PC-9 (cell line): ENCODE results near the gene NBPF3. TPM values are rescaled to one million over a fixed set of nuclear protein-coding genes. Genes with fewer than 3 reads are reported as not detected.
"Not testable (repeated sequence)": the region's sequence is repeated elsewhere in the genome, so short reads cannot be mapped to it uniquely, and the experiment has no call there.

Source experiments
- BruUV-seq: library from RNA; stranded (reverse); fragments of 400-500 nt; replicated peaks from 2 replicates; lab custom pipeline; 2021; lab: Mats Ljungman, UMichigan
- CTCF ChIA-PET: fragments of 300-600 bp; sonication (Branson Sonifier 250); formaldehyde crosslinking; loops from one replicate; lab custom pipeline; 2022; ENCODE audit warnings: antibody characterized with exemption; lab: Charles Lee
- POLR2A ChIA-PET: fragments of 300-600 bp; sonication (Branson Sonifier 250); formaldehyde crosslinking; loops from one replicate; lab custom pipeline; 2022; ENCODE audit warnings: antibody characterized with exemption; ENCODE audit not compliant: unreplicated experiment; lab: Charles Lee
- DNase-seq, 2 experiments: peaks; one replicate each; pipeline versions ENCODE4 v3.0.0 to v3.0.0-alpha.2; 2015 to 2022; ENCODE audit warnings: mixed read lengths in 1 of 2
- H2AFZ ChIP-seq: fragments of 200-600 bp; sonication (generic); 2 replicates; pipeline ENCODE4 v1.8.1; 2017; ENCODE audit warnings: antibody characterized with exemption
- H3F3A ChIP-seq: fragments of 200-600 bp; sonication (generic); 2 replicates; pipeline ENCODE4 v1.8.1; 2017; ENCODE audit warnings: antibody characterized with exemption, mild to moderate bottlenecking, low read depth; ENCODE audit not compliant: insufficient read depth
- H3K27ac ChIP-seq: fragments of 200-600 bp; sonication (generic); 2 replicates; pipeline ENCODE4 v1.6.1; 2016; ENCODE audit warnings: mixed run types
- H3K27me3 ChIP-seq: fragments of 200-600 bp; sonication (generic); 2 replicates; pipeline ENCODE4 v1.6.1; 2016; ENCODE audit warnings: low read depth, mixed run types; ENCODE audit not compliant: insufficient read depth
- H3K36me3 ChIP-seq: fragments of 200-600 bp; sonication (generic); 2 replicates; pipeline ENCODE4 v1.6.1; 2016; ENCODE audit warnings: low read depth, mixed run types
- H3K4me1 ChIP-seq: fragments of 200-600 bp; sonication (generic); replicated peaks from 2 replicates; pipeline ENCODE4 v1.6.1; 2016; ENCODE audit warnings: mixed run types; ENCODE audit not compliant: insufficient read depth
- H3K4me2 ChIP-seq: fragments of 200-600 bp; sonication (generic); 2 replicates; pipeline ENCODE4 v1.6.1; 2017; ENCODE audit warnings: mixed run types
- H3K4me3 ChIP-seq: fragments of 200-600 bp; sonication (generic); 2 replicates; pipeline ENCODE4 v1.6.1; 2016; ENCODE audit warnings: mixed run types
- H3K79me2 ChIP-seq: fragments of 200-600 bp; sonication (generic); 2 replicates; pipeline ENCODE4 v1.6.1; 2017; ENCODE audit warnings: low read depth, mixed run types
- H3K9me2 ChIP-seq: fragments of 200-600 bp; sonication (generic); 2 replicates; pipeline ENCODE4 v1.8.1; 2017; ENCODE audit warnings: mild to moderate bottlenecking; ENCODE audit not compliant: insufficient read depth
- H3K9me3 ChIP-seq: fragments of 200-600 bp; sonication (generic); 2 replicates; pipeline ENCODE4 v1.8.1; 2016; ENCODE audit warnings: low read depth; ENCODE audit not compliant: insufficient read depth
- H4K20me1 ChIP-seq: fragments of 200-600 bp; sonication (generic); 2 replicates; pipeline ENCODE4 v1.8.1; 2017; ENCODE audit not compliant: insufficient read depth
- EZH2 ChIP-seq: fragments of 200-600 bp; sonication (generic); IDR thresholded peaks from 2 replicates; pipeline ENCODE4 v1.8.0; 2017; ENCODE audit warnings: antibody characterized with exemption, low read depth
- intact Hi-C: fragments of 100-400 bp; cut with micrococcal nuclease; formaldehyde crosslinking; loops from one replicate; pipeline ENCODE4 v1.10.0; 2022; ENCODE audit not compliant: unreplicated experiment
- total RNA-seq: library from RNA; stranded (reverse); gene quantifications from 2 replicates; pipeline ENCODE4 v1.2.3, GENCODE V29; 2021
- TF ChIP-seq, protein P1 (sequence below): fragments of 200-600 bp; sonication (generic); conservative IDR thresholded peaks from 2 replicates; pipeline ENCODE4 v1.6.1; 2017; ENCODE audit warnings: mixed run types, antibody characterized with exemption, mild to moderate bottlenecking, moderate library complexity

Gene NBPF3
- total RNA-seq, 1 experiment from 2014 or later = 19.2 TPM

DNA sequence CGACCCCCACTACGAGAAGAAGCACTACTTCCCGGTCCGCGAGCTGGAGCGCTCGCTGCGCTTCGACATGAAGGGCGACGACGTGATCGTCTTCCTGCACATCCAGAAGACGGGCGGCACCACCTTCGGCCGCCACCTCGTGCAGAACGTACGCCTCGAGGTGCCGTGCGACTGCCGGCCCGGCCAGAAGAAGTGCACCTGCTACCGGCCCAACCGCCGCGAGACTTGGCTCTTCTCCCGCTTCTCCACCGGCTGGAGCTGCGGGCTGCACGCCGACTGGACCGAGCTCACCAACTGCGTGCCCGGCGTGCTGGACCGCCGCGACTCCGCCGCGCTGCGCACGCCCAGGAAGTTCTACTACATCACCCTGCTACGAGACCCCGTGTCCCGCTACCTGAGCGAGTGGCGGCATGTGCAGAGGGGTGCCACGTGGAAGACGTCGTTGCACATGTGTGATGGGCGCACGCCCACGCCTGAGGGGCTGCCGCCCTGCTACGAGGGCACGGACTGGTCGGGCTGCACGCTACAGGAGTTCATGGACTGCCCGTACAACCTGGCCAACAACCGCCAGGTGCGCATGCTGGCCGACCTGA is 11.4 kb upstream of the NBPF3 start:
- H3K4me1 ChIP-seq, H3K9me3 ChIP-seq, POLR2A ChIA-PET, H3K4me2 ChIP-seq, H3K9me2 ChIP-seq, CTCF ChIA-PET, H3K79me2 ChIP-seq, H4K20me1 ChIP-seq, H3K27ac ChIP-seq, DNase-seq, H3K4me3 ChIP-seq, H3F3A ChIP-seq, H3K36me3 ChIP-seq, H3K27me3 ChIP-seq, intact Hi-C loops, BruUV-seq, H2AFZ ChIP-seq: not testable (repeated sequence)

DNA sequence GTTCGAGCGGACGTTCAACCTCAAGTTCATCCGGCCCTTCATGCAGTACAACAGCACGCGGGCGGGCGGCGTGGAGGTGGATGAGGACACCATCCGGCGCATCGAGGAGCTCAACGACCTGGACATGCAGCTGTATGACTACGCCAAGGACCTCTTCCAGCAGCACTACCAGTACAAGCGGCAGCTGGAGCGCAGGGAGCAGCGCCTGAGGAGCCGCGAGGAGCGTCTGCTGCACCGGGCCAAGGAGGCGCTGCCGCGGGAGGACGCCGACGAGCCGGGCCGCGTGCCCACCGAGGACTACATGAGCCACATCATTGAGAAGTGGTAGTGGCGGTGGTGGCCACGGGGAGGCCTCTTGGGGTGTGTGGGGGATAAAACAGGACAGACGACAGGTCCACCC is 10.7 kb upstream of the NBPF3 start:
- H3K27me3 ChIP-seq, DNase-seq, H3K9me3 ChIP-seq, CTCF ChIA-PET, POLR2A ChIA-PET, H3K27ac ChIP-seq, H3K9me2 ChIP-seq, H3K4me3 ChIP-seq, H3K4me2 ChIP-seq, intact Hi-C loops, H4K20me1 ChIP-seq, H3K79me2 ChIP-seq, H3K36me3 ChIP-seq, H3F3A ChIP-seq, H3K4me1 ChIP-seq, BruUV-seq, H2AFZ ChIP-seq: not testable (repeated sequence)

DNA sequence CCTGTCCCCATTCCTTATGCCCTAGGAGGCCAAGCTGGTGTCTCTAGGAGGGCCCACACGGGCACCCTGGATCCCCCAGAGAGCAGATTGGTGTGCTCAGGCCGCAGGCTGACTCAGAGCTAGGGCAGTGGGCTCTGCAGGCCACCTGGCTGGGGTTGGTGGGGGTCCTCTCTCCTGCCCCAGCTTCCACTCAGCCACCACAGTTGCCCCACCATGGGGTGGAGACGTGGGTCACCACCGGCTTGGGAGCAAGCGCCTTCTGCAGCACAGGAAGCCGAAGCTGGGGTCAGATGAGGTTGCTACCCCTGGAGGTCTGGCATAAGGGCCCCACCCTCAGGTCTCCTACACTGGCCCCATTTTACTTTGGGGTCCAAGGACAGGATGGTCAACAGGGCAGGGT is 9.1 kb upstream of the NBPF3 start:
- H3K4me1 ChIP-seq, BruUV-seq, POLR2A ChIA-PET, H3K4me3 ChIP-seq, H3K79me2 ChIP-seq, CTCF ChIA-PET, H3K4me2 ChIP-seq, intact Hi-C loops, H3K27ac ChIP-seq, H3F3A ChIP-seq, H3K9me3 ChIP-seq, H2AFZ ChIP-seq, H3K36me3 ChIP-seq, H3K9me2 ChIP-seq, H4K20me1 ChIP-seq, DNase-seq, H3K27me3 ChIP-seq: not testable (repeated sequence)

DNA sequence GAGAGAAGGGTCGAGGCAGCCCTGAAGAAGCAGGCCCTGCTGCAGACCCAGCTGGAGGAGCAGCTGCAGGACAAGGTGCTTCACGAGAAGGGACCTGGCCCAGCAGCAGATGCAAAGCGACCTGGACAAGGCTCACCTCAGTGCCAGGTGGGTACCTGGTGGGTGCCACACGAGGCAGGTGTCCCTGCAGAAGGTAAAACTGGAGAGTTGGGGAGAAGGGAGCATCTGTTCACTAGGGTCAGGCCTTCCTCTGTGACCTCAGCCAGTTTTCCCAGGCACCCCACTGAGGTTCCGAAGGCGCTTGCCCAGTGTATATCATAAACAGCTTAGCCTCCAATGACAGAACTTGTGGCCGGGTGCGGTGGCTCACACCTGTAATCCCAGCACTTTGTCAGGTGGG is 5.5 kb upstream of the NBPF3 start:
- no peaks in the 10 kb centered on the region for H4K20me1 ChIP-seq
- no peaks in the 10 kb centered on the region for H3K36me3 ChIP-seq
- no peaks in the 10 kb centered on the region for H3K4me1 ChIP-seq
- H3K9me3 ChIP-seq = no peaks in the 10 kb centered on the region
- intact Hi-C loops = no loop called here
- H3K4me2 ChIP-seq = no peak overlapping the region
- TF ChIP-seq, protein P1, sequence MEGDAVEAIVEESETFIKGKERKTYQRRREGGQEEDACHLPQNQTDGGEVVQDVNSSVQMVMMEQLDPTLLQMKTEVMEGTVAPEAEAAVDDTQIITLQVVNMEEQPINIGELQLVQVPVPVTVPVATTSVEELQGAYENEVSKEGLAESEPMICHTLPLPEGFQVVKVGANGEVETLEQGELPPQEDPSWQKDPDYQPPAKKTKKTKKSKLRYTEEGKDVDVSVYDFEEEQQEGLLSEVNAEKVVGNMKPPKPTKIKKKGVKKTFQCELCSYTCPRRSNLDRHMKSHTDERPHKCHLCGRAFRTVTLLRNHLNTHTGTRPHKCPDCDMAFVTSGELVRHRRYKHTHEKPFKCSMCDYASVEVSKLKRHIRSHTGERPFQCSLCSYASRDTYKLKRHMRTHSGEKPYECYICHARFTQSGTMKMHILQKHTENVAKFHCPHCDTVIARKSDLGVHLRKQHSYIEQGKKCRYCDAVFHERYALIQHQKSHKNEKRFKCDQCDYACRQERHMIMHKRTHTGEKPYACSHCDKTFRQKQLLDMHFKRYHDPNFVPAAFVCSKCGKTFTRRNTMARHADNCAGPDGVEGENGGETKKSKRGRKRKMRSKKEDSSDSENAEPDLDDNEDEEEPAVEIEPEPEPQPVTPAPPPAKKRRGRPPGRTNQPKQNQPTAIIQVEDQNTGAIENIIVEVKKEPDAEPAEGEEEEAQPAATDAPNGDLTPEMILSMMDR = no peak
- no peak for TF ChIP-seq EZH2
- no peak overlapping the region for H3K27ac ChIP-seq
- no TSS peak for BruUV-seq
- H3F3A ChIP-seq = no peaks in the 10 kb centered on the region
- ChIA-PET CTCF (no interaction called here), POLR2A (no interaction called here)
- DNase-seq = no peak
- H3K4me3 ChIP-seq = no peak overlapping the region
- H3K9me2 ChIP-seq = no peaks in the 10 kb centered on the region
- H3K79me2 ChIP-seq = no peaks in the 10 kb centered on the region
- H2AFZ ChIP-seq = no peak overlapping the region
- H3K27me3 ChIP-seq = no peaks in the 10 kb centered on the region
